H1 (cell line): ENCODE measurements around the gene EPB41L2. TPM values are rescaled to one million over a fixed set of nuclear protein-coding genes. Genes with fewer than 3 reads are reported as not detected.

Experiments used
- CTCF ChIA-PET: fragments of 300-600 bp; sonication (Branson Sonifier 250); formaldehyde crosslinking; loops from one replicate; lab custom pipeline; 2021; ENCODE audit not compliant: partially characterized antibody; lab: Charles Lee
- POLR2A ChIA-PET: fragments of 300-600 bp; sonication (Branson Sonifier 250); formaldehyde crosslinking; loops from one replicate; lab custom pipeline; 2021; ENCODE audit warnings: inconsistent platforms; ENCODE audit not compliant: partially characterized antibody; lab: Charles Lee
- DNase-seq, 2 experiments: peaks; one replicate each; pipeline versions ENCODE4 v3.0.0 to v3.0.0-alpha.2; 2010 to 2022; ENCODE audit warnings: low spot score in 2 of 2, low read depth in 1 of 2, mixed read lengths in 1 of 2
- FAIRE-seq: peaks from 2 replicates; lab custom pipeline; 2011; peaks lifted over from hg19 to GRCh38; lab: Jason Lieb, UNC
- H2AFZ ChIP-seq: 2 replicates; pipeline ENCODE4 v1.8.1; 2012; ENCODE audit warnings: low read length, inconsistent platforms
- H2AK5ac ChIP-seq: 2 replicates; pipeline ENCODE4 v1.6.1; 2013; ENCODE audit warnings: low read depth, low read length
- H2BK120ac ChIP-seq: replicated peaks from 2 replicates; pipeline ENCODE3; 2013; ENCODE audit warnings: low read depth, low read length, inconsistent platforms
- H2BK12ac ChIP-seq: 2 replicates; pipeline ENCODE4 v1.6.1; 2013; ENCODE audit warnings: low read depth, low read length
- H2BK15ac ChIP-seq: 2 replicates; pipeline ENCODE4 v1.6.1; 2013; ENCODE audit warnings: low read length
- H2BK20ac ChIP-seq: 2 replicates; pipeline ENCODE4 v1.6.1; 2013; ENCODE audit warnings: low read length
- H2BK5ac ChIP-seq: 2 replicates; pipeline ENCODE4 v1.6.1; 2013; ENCODE audit warnings: low read depth, low read length
- H3K14ac ChIP-seq: 2 replicates; pipeline ENCODE4 v1.6.1; 2013; ENCODE audit warnings: inconsistent platforms; ENCODE audit not compliant: insufficient read length
- H3K18ac ChIP-seq: 2 replicates; pipeline ENCODE4 v1.6.1; 2013; ENCODE audit warnings: low read length; ENCODE audit errors: extremely low read depth
- H3K23ac ChIP-seq: 2 replicates; pipeline ENCODE4 v1.6.1; 2013; ENCODE audit warnings: inconsistent platforms; ENCODE audit not compliant: insufficient read length
- H3K23me2 ChIP-seq: 2 replicates; pipeline ENCODE4 v1.6.1; 2013; ENCODE audit warnings: low read depth, low read length
- H3K27ac ChIP-seq: 2 replicates; pipeline ENCODE4 v1.6.1; 2011; ENCODE audit warnings: low read depth, low read length, inconsistent platforms
- H3K27me3 ChIP-seq, 4 experiments: replicated peaks in 1 of 4; 1 replicate in 1 of 4; 2 replicates in 3 of 4; pipeline versions ENCODE4 v1.6.1 to v1.8.1; 2011 to 2013; ENCODE audit warnings: low read length in 3 of 4, mild to moderate bottlenecking in 3 of 4, inconsistent platforms in 2 of 4, mixed read lengths in 2 of 4, moderate library complexity in 1 of 4; ENCODE audit not compliant: control insufficient read depth in 3 of 4, insufficient read depth in 3 of 4; ENCODE audit errors: extremely low read depth in 1 of 4
- H3K36me3 ChIP-seq, 4 experiments: 2 replicates each; pipeline versions ENCODE4 v1.6.1 to v1.8.1; 2011 to 2013; ENCODE audit warnings: mild to moderate bottlenecking in 4 of 4, low read length in 3 of 4, moderate library complexity in 2 of 4, control low read depth in 1 of 4, inconsistent platforms in 1 of 4; ENCODE audit not compliant: insufficient read depth in 4 of 4, control insufficient read depth in 2 of 4
- H3K4ac ChIP-seq: replicated peaks from 2 replicates; pipeline ENCODE3; 2013; ENCODE audit warnings: low read length, low read depth, mixed read lengths, inconsistent platforms; ENCODE audit not compliant: insufficient read length
- H3K4me1 ChIP-seq, 4 experiments: replicated peaks in 1 of 4; 1 replicate in 1 of 4; 2 replicates in 3 of 4; pipeline versions ENCODE4 v1.6.1 to v1.8.1; 2011 to 2013; ENCODE audit warnings: low read length in 3 of 4, inconsistent platforms in 2 of 4, mixed read lengths in 1 of 4; ENCODE audit not compliant: insufficient read depth in 4 of 4, control insufficient read depth in 3 of 4
- H3K4me2 ChIP-seq, 2 experiments: 2 replicates each; pipeline versions ENCODE4 v1.6.1 to v1.8.1; 2011 to 2013; ENCODE audit warnings: low read depth in 2 of 2, low read length in 2 of 2, control low read depth in 1 of 2, inconsistent platforms in 1 of 2, mild to moderate bottlenecking in 1 of 2; ENCODE audit not compliant: insufficient read depth in 1 of 2
- H3K4me3 ChIP-seq, 4 experiments: fragments of 200-600, 300-600 bp in 1 of 4; sonication (generic), shearing (Covaris generic), sonication (Bioruptor Twin) in 1 of 4; 2 replicates each; pipeline versions ENCODE4 v1.5.1 to v1.8.1; 2011 to 2016; ENCODE audit warnings: low read length in 4 of 4, low read depth in 3 of 4, control low read depth in 2 of 4, inconsistent platforms in 2 of 4, mild to moderate bottlenecking in 2 of 4, mixed read lengths in 1 of 4, moderate library complexity in 1 of 4; ENCODE audit not compliant: insufficient read depth in 2 of 4; ENCODE audit errors: extremely low read depth in 1 of 4
- H3K56ac ChIP-seq: replicated peaks from 2 replicates; pipeline ENCODE3; 2013; ENCODE audit warnings: low read depth, mild to moderate bottlenecking, mixed read lengths, low read length, inconsistent platforms; ENCODE audit not compliant: insufficient read length
- H3K79me1 ChIP-seq: 2 replicates; pipeline ENCODE4 v1.6.1; 2013; ENCODE audit warnings: low read depth, low read length, control low read depth
- H3K79me2 ChIP-seq, 2 experiments: 2 replicates each; pipeline versions ENCODE4 v1.6.1 to v1.8.1; 2012 to 2013; ENCODE audit warnings: low read length in 2 of 2, mild to moderate bottlenecking in 2 of 2, inconsistent platforms in 1 of 2; ENCODE audit not compliant: insufficient read depth in 2 of 2, control insufficient read depth in 1 of 2
- H3K9ac ChIP-seq, 4 experiments: replicated peaks in 1 of 4; 1 replicate in 1 of 4; 2 replicates in 3 of 4; pipeline versions ENCODE4 v1.6.1 to v1.8.1; 2011 to 2013; ENCODE audit warnings: low read depth in 3 of 4, low read length in 3 of 4, control low read depth in 2 of 4, mild to moderate bottlenecking in 2 of 4, moderate library complexity in 2 of 4, inconsistent platforms in 1 of 4; ENCODE audit errors: extremely low read depth in 1 of 4
- H3K9me3 ChIP-seq, 2 experiments: 2 replicates each; pipeline versions ENCODE4 v1.6.1 to v1.8.1; 2012 to 2013; ENCODE audit warnings: mild to moderate bottlenecking in 2 of 2, moderate library complexity in 2 of 2, control low read depth in 1 of 2, inconsistent platforms in 1 of 2, low read depth in 1 of 2, low read length in 1 of 2, mixed read lengths in 1 of 2; ENCODE audit not compliant: insufficient read depth in 2 of 2
- H4K20me1 ChIP-seq, 2 experiments: replicated peaks in 1 of 2; 2 replicates each; pipeline versions ENCODE3 to v1.8.1; 2011 to 2013; ENCODE audit warnings: inconsistent platforms in 2 of 2, low read length in 2 of 2, mild to moderate bottlenecking in 1 of 2; ENCODE audit not compliant: insufficient read depth in 2 of 2, control insufficient read depth in 1 of 2
- H4K5ac ChIP-seq: 2 replicates; pipeline ENCODE4 v1.6.1; 2013; ENCODE audit warnings: low read length, low read depth, mixed read lengths, inconsistent platforms; ENCODE audit not compliant: insufficient read length
- H4K8ac ChIP-seq: 2 replicates; pipeline ENCODE4 v1.8.0; 2013; ENCODE audit warnings: mild to moderate bottlenecking, moderate library complexity, low read length, inconsistent platforms; ENCODE audit not compliant: insufficient read depth; ENCODE audit errors: extremely low read depth
- H4K91ac ChIP-seq: replicated peaks from 2 replicates; pipeline ENCODE3; 2013; ENCODE audit warnings: low read length, mixed read lengths, inconsistent platforms; ENCODE audit not compliant: insufficient read length
- BACH1 ChIP-seq: IDR thresholded peaks from 2 replicates; pipeline ENCODE4 v1.6.1; 2012; ENCODE audit warnings: low read length, improper control_type of control experiment
- CEBPB ChIP-seq: IDR thresholded peaks from 2 replicates; pipeline ENCODE4 v1.6.1; 2012; ENCODE audit warnings: low read depth, low read length
- EZH2 ChIP-seq: fragments of 200-600 bp; sonication (generic); IDR thresholded peaks from 2 replicates; pipeline ENCODE4 v1.7.1; 2012; ENCODE audit warnings: low read depth, mild to moderate bottlenecking, moderate library complexity, low read length, inconsistent platforms; ENCODE audit not compliant: severe bottlenecking
- GTF2F1 ChIP-seq: IDR thresholded peaks from 2 replicates; pipeline ENCODE4 v1.6.1; 2012; ENCODE audit warnings: low read depth, low read length, improper control_type of control experiment, borderline replicate concordance
- JUN ChIP-seq: IDR thresholded peaks from 2 replicates; pipeline ENCODE4 v1.6.1; 2011; ENCODE audit warnings: low read depth, mild to moderate bottlenecking, improper control_type of control experiment, low read length
- SAP30 ChIP-seq: fragments of 300-600 bp; sonication (generic); IDR thresholded peaks from 2 replicates; pipeline ENCODE4 v1.7.1; 2012; ENCODE audit warnings: low read length, moderate library complexity, mild to moderate bottlenecking, inconsistent platforms; ENCODE audit not compliant: insufficient read depth, insufficient replicate concordance
- WGBS, 2 experiments: shearing (Covaris generic) in 1 of 2; methylation state at CpG; one replicate each; pipeline versions ENCODE4 v1.1.6 to v1.1.7; 2013 to 2015; ENCODE audit warnings: low lambda C conversion rate in 2 of 2, mixed read lengths in 2 of 2, inconsistent platforms in 1 of 2, low coverage in 1 of 2, missing lambda C conversion rate in 1 of 2; ENCODE audit not compliant: insufficient replicate concordance in 2 of 2, insufficient coverage in 1 of 2, insufficient read length in 1 of 2; ENCODE audit errors: extremely low coverage in 1 of 2, missing lambda C conversion rate in 1 of 2; 5-methylcytosine and 5-hydroxymethylcytosine counted together
- polyA plus RNA-seq, 7 experiments: library from polyadenylated mRNA; depleted of rRNA in 3 of 7; stranded (reverse) in 5 of 7; unstranded in 2 of 7; fragments of >200 nt in 5 of 7; fragments of 200-250 nt in 2 of 7; gene quantifications; 1 replicate in 5 of 7; 2 replicates in 1 of 7; 4 replicates in 1 of 7; pipeline versions ENCODE4 v1.2.1 to v1.2.3, GENCODE V29; 2011 to 2013; ENCODE audit warnings: missing spikeins in 2 of 7, mixed read lengths in 2 of 7
- total RNA-seq: library from RNA; stranded (reverse); fragmentation: NEBNext Ultra II Directional; extraction: Animal tissue kit (Norgen Biotek cat#: 25700); gene quantifications from 2 replicates; pipeline ENCODE4 v1.2.1, GENCODE V29; 2021
- TF ChIP-seq, protein P1 (sequence below): IDR thresholded peaks from 2 replicates; pipeline ENCODE4 v1.6.1; 2011; ENCODE audit warnings: low read length, improper control_type of control experiment
- TF ChIP-seq, protein P2 (sequence below): IDR thresholded peaks from 2 replicates; pipeline ENCODE4 v1.6.1; 2012; ENCODE audit warnings: inconsistent platforms

Gene EPB41L2
- total and polyA plus RNA-seq, 2 of the 8 experiments (the other 6 are each of a cell fraction or from before 2014, with no cell fraction given): 22.5 to 123 TPM

DNA sequence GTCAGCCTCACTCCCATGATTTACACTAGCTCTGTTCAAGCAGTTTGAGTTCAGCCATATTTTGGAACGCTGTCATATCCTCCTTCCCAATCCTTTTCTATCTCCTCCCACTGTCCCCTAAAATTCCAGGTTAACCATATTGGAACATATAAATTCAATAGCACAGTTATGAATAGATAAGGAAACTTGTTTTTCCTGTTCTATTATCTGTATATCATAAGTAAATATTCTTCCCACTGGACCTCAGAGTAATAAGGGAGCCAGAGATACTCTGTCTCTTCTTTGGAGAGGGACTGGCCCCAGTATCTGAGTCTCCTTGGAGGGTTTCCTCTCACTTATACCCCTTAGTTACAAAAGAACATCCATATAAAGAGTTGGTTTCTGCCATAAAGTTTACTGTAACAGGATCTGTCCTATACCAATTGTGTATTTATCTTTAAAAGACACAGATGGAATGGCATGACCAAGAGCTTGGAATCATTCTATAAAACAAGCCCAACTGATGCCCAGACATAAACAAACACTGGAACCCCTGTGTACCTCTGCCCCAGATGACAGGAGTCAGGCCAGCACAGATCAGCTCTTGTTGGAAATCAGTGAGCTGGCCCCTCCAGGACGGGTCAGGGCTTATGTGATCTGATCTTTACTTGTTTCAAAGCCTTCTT, 67.1 kb downstream of the EPB41L2 start:
- Histone ChIP-seq H4K91ac (no peak overlapping the region), H3K9me3 (no peaks in the 10 kb centered on the region), H2BK12ac (no peak overlapping the region), H4K8ac (no peak overlapping the region), H3K27me3 (no peaks in the 10 kb centered on the region), H3K79me2 (peaks cover 0 to 40% of the 10 kb centered on the region in 2 experiments; a peak in 2 of 4 replicates), H3K23me2 (no peaks in the 10 kb centered on the region), H3K4me2 (no peak overlapping the region), H4K5ac (no peak overlapping the region), H3K27ac (no peak overlapping the region), H2AK5ac (no peak overlapping the region), H3K79me1 (peaks cover 5% of the 10 kb centered on the region), H2BK20ac (no peak overlapping the region), H2BK120ac (no peak overlapping the region), H4K20me1 (no peaks in the 10 kb centered on the region), H3K9ac (no peak overlapping the region), H2AFZ (no peak overlapping the region), H3K4me3 (no peak overlapping the region), H3K23ac (no peak overlapping the region), H2BK5ac (no peak overlapping the region), H3K4me1 (peaks cover 2 to 14% (median 6%) of the 10 kb centered on the region in 4 experiments; a peak in 4 of 7 replicates), H3K18ac (no peak overlapping the region), H3K14ac (no peak overlapping the region), H3K56ac (no peak overlapping the region), H2BK15ac (no peak overlapping the region), H3K4ac (no peak overlapping the region), H3K36me3 (no peaks in the 10 kb centered on the region)
- no peak for TF ChIP-seq EZH2
- no peak for TF ChIP-seq SAP30
- no peak for TF ChIP-seq GTF2F1
- no peak for TF ChIP-seq CEBPB
- TF ChIP-seq BACH1: no peak
- TF ChIP-seq, protein P1, sequence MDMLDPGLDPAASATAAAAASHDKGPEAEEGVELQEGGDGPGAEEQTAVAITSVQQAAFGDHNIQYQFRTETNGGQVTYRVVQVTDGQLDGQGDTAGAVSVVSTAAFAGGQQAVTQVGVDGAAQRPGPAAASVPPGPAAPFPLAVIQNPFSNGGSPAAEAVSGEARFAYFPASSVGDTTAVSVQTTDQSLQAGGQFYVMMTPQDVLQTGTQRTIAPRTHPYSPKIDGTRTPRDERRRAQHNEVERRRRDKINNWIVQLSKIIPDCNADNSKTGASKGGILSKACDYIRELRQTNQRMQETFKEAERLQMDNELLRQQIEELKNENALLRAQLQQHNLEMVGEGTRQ: no peak
- no peak for TF ChIP-seq JUN
- TF ChIP-seq, protein P2, sequence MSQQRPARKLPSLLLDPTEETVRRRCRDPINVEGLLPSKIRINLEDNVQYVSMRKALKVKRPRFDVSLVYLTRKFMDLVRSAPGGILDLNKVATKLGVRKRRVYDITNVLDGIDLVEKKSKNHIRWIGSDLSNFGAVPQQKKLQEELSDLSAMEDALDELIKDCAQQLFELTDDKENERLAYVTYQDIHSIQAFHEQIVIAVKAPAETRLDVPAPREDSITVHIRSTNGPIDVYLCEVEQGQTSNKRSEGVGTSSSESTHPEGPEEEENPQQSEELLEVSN: no peak
- FAIRE-seq (no peak), DNase-seq (no peak)
- POLR2A ChIA-PET: no interaction called here
- WGBS, 2 experiments: 100% methylated on average over 2 of the region's 2 CpGs; no CpG with 5 or more reads in 1 of the 2 experiments
- CTCF ChIA-PET: interaction anchor here (0.6 to 1.2 kb wide), 3 partner anchors 8 to 524 kb away, joined by 3 to 4 read pairs (median 3); no protein-coding TSS in a partner anchor
